ENCODE results near the gene ZGRF1. TPM values are rescaled to one million over a fixed set of nuclear protein-coding genes. Genes with fewer than 3 reads are reported as not detected.

The ZGRF1 gene
- total RNA-seq, 1 donor, result 15.1 TPM

- no peak overlapping the region for H3K4me3 ChIP-seq (ENCODE audit: low read depth, low read length)
- TF ChIP-seq, protein P1, sequence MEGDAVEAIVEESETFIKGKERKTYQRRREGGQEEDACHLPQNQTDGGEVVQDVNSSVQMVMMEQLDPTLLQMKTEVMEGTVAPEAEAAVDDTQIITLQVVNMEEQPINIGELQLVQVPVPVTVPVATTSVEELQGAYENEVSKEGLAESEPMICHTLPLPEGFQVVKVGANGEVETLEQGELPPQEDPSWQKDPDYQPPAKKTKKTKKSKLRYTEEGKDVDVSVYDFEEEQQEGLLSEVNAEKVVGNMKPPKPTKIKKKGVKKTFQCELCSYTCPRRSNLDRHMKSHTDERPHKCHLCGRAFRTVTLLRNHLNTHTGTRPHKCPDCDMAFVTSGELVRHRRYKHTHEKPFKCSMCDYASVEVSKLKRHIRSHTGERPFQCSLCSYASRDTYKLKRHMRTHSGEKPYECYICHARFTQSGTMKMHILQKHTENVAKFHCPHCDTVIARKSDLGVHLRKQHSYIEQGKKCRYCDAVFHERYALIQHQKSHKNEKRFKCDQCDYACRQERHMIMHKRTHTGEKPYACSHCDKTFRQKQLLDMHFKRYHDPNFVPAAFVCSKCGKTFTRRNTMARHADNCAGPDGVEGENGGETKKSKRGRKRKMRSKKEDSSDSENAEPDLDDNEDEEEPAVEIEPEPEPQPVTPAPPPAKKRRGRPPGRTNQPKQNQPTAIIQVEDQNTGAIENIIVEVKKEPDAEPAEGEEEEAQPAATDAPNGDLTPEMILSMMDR (IDR thresholded peaks at IDR 0.05; ENCODE audit: insufficient read depth, low read depth, low read length), result no peak
- DNase-seq (ENCODE audit: low read depth), result no peak
Observed at GRCh38 chr4:112521123-112522023, 115.3 kb downstream of the ZGRF1 start.

GRCh38 chr4:112520598-112521122 lies 116.0 kb downstream of the ZGRF1 start:
- H3K4me3 ChIP-seq (ENCODE audit: low read depth, low read length), result no peak overlapping the region

GRCh38 chr4:112519689-112520597 lies 116.8 kb downstream of the ZGRF1 start:
- DNase-seq (ENCODE audit: low read depth), result no peak

More at GRCh38 chr4:112520598-112521122, 116.0 kb downstream of the ZGRF1 start:
- TF ChIP-seq, protein P1 (IDR thresholded peaks at IDR 0.05; ENCODE audit: insufficient read depth, low read depth, low read length), result no peak
- DNase-seq (ENCODE audit: low read depth), result no peak

DNA sequence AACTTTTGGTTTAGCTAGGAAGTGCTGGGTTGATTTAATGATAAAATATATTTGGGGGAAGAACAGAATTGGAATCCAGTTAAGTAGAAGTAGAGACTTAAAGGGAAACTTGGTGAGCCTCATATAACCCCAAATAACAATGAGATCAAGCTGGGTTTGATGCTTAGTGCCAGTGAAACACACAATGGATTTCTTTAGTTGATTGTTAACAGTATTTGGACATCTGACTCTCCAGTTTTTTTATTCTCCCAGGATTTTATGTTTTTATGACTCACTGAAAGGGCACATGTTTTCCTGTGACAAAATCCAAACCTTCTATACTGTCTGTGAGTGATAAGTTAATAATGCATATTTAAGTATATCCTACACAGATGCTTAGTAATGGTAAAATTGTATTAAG lies 118.0 kb downstream of the ZGRF1 start:
- TF ChIP-seq, protein P1 (IDR thresholded peaks at IDR 0.05; ENCODE audit: insufficient read depth, low read depth, low read length), result no peak
- DNase-seq (ENCODE audit: low read depth), result no peak
- no peak overlapping the region for H3K4me3 ChIP-seq (ENCODE audit: low read depth, low read length)

More at GRCh38 chr4:112519689-112520597, 116.8 kb downstream of the ZGRF1 start:
- TF ChIP-seq, protein P1 (IDR thresholded peaks at IDR 0.05; ENCODE audit: insufficient read depth, low read depth, low read length), result no peak
- H3K4me3 ChIP-seq (ENCODE audit: low read depth, low read length), result no peak overlapping the region

- H3K4me3 ChIP-seq (ENCODE audit: low read depth, low read length), result no peak overlapping the region
- DNase-seq (ENCODE audit: low read depth), result no peak
- TF ChIP-seq, protein P1 (IDR thresholded peaks at IDR 0.05; ENCODE audit: insufficient read depth, low read depth, low read length), result no peak
Observed at GRCh38 chr4:112517911-112518310, 118.8 kb downstream of the ZGRF1 start.

DNA sequence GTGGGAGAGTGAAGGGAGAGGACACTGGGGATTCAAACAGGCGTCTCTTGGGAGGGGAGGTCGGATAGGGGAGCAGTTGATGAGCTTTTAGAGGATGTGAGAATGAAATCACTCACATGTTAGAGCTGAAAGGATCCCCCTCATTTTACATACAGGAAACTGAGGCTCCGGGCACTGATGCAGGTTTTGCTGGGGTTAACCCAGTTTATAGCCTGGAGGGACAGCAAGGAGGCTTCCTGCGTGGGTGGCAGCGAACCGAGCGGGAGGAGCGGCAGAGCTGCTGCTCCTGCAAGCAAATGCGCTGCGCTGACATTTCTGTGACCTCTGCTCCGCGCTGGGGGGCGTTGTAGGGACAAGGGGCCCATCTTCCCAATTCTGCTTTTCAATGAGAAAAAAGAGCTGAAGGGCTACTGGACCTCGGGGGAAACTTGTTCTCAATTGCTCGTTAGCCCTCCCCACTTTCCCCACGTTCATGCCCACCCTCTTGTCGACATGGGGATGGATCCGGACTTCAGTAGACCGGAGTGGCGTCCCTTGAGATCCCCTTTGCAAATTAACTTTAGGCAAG lies 119.6 kb downstream of the ZGRF1 start:
- no peak for DNase-seq (ENCODE audit: low read depth)
- TF ChIP-seq, protein P1 (IDR thresholded peaks at IDR 0.05; ENCODE audit: insufficient read depth, low read depth, low read length), result no peak
- no peak overlapping the region for H3K4me3 ChIP-seq (ENCODE audit: low read depth, low read length)

Measured in fibroblast of villous mesenchyme (primary cell).